ENCODE results near the gene ADAM12. TPM values are rescaled to one million over a fixed set of nuclear protein-coding genes. Genes with fewer than 3 reads are reported as not detected.

ADAM12 gene
- total RNA-seq, 1 experiment from 2014 or later, result not detected

DNA sequence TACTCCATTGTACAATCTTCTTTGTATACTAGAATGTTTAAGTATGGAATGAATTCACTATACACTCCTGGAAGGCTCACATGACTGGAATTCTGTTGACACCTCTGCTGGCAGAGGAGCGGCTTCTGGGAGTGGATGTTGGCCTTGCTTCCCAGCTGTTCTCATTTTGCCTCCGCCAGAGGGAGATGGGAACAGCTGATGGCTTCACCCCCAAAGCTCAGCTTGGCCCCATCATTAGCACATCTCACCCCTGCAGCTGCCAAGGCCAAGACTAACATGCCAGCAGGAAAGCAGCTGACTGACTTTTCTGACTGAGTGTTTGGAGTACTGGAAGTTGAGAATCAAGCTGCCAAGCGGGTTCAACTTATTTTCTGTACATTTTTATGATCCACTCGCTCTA lies 15.1 kb downstream of the ADAM12 start:
- BruUV-seq (replicated peaks), result no TSS peak
- DNase-seq (ENCODE audit: low read depth, low spot score), result no peak
- peaks cover 43% of the 10 kb centered on the region for H3K27me3 ChIP-seq (ENCODE audit: insufficient read depth, low read length)
- POLR2A ChIA-PET, result no interaction called here
- H3K4me2 ChIP-seq (ENCODE audit: low read length), result no peak overlapping the region
- H3K9me3 ChIP-seq (ENCODE audit: control insufficient read depth in 1 of 2, insufficient read depth in 1 of 2, low read depth in 1 of 2, low read length in 2 of 2), result no peaks in the 10 kb centered on the region
- H4K20me1 ChIP-seq (ENCODE audit: insufficient read depth), result no peaks in the 10 kb centered on the region
- H3K79me2 ChIP-seq (ENCODE audit: insufficient read depth, low read length), result no peaks in the 10 kb centered on the region
- no peak overlapping the region for H3K4me3 ChIP-seq (replicated peaks in 1 of 2; ENCODE audit: low read depth in 1 of 2, low read length in 2 of 2)
- intact Hi-C loops (cut with micrococcal nuclease), result no loop called here
- H3K36me3 ChIP-seq (ENCODE audit: control insufficient read depth in 1 of 2, insufficient read depth in 2 of 2, low read length in 2 of 2), result no peaks in the 10 kb centered on the region
- CTCF ChIA-PET, result no interaction called here
- no peak overlapping the region for H2AFZ ChIP-seq (ENCODE audit: low read depth, low read length, poor library complexity, severe bottlenecking)
- H3K9me2 ChIP-seq (ENCODE audit: insufficient read depth), result no peaks in the 10 kb centered on the region
- H3K9ac ChIP-seq (ENCODE audit: low read length), result no peak overlapping the region
- RAD21 ChIA-PET (ENCODE audit: low non-redundant PET in 1 of 2, low total read pairs in 2 of 2, uncharacterized antibody in 2 of 2, unreplicated experiment in 2 of 2), result no interaction called here
- H3K27ac ChIP-seq (ENCODE audit: low read depth, low read length), result no peak overlapping the region
- no peak for TF ChIP-seq SP1 (IDR thresholded peaks at IDR 0.05; ENCODE audit: low read depth)
- no peak for TF ChIP-seq POLR2A (IDR thresholded peaks at IDR 0.05; ENCODE audit: borderline replicate concordance, extremely low read depth, insufficient read depth, insufficient read length)
- H3K4me1 ChIP-seq (ENCODE audit: control insufficient read depth in 1 of 2, insufficient read depth in 2 of 2, low read length in 2 of 2), result peaks cover 0 to 2% of the 10 kb centered on the region in 2 experiments; a peak in 1 of 4 replicates
- no peak for ATAC-seq

DNA sequence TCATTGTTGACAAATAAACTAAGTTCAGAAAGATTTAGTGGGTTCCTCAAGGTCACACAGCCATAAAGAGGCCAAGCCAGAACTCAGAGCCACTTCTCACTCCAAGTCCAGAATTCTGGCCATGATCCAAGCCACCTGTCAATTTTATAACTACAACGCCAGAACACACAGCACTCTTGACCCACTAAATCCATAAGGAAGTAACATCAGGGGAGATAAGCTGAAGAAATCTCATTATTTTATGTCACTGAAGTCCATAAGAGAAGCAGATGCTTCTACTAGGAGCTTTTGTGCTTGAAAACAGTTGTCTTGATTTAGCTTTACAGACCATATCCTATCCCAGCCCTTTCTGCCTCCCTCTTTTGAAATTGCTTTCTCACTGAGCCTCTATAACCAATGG lies 15.9 kb downstream of the ADAM12 start:
- Histone ChIP-seq H3K4me1 (ENCODE audit: control insufficient read depth in 1 of 2, insufficient read depth in 2 of 2, low read length in 2 of 2) (peaks cover 0 to 2% of the 10 kb centered on the region in 2 experiments; a peak in 1 of 4 replicates), H3K36me3 (ENCODE audit: control insufficient read depth in 1 of 2, insufficient read depth in 2 of 2, low read length in 2 of 2) (no peaks in the 10 kb centered on the region), H3K9ac (ENCODE audit: low read length) (no peak overlapping the region), H3K9me3 (ENCODE audit: control insufficient read depth in 1 of 2, insufficient read depth in 1 of 2, low read depth in 1 of 2, low read length in 2 of 2) (no peaks in the 10 kb centered on the region), H3K27ac (ENCODE audit: low read depth, low read length) (no peak overlapping the region), H3K4me3 (replicated peaks in 1 of 2; ENCODE audit: low read depth in 1 of 2, low read length in 2 of 2) (no peak overlapping the region), H3K9me2 (ENCODE audit: insufficient read depth) (no peaks in the 10 kb centered on the region), H3K4me2 (ENCODE audit: low read length) (no peak overlapping the region), H4K20me1 (ENCODE audit: insufficient read depth) (no peaks in the 10 kb centered on the region), H2AFZ (ENCODE audit: low read depth, low read length, poor library complexity, severe bottlenecking) (no peak overlapping the region), H3K79me2 (ENCODE audit: insufficient read depth, low read length) (no peaks in the 10 kb centered on the region), H3K27me3 (ENCODE audit: insufficient read depth, low read length) (peaks cover 43% of the 10 kb centered on the region)
- ATAC-seq, result no peak
- intact Hi-C loops (cut with micrococcal nuclease), result no loop called here
- no peak for DNase-seq (ENCODE audit: low read depth, low spot score)
- BruUV-seq (replicated peaks), result no TSS peak
- CTCF ChIA-PET, result no interaction called here
- no peak for TF ChIP-seq CBX3 (IDR thresholded peaks at IDR 0.05; ENCODE audit: low read depth)
- TF ChIP-seq ZNF274 (IDR thresholded peaks at IDR 0.05; ENCODE audit: low read depth, low read length), result no peak
- TF ChIP-seq SRF (IDR thresholded peaks at IDR 0.05; ENCODE audit: low read depth), result no peak
- no peak for TF ChIP-seq EZH2 (IDR thresholded peaks at IDR 0.05)
- TF ChIP-seq SP1 (IDR thresholded peaks at IDR 0.05; ENCODE audit: low read depth), result no peak
- TF ChIP-seq FOSL1 (IDR thresholded peaks at IDR 0.05; ENCODE audit: low read depth), result no peak
- no peak for TF ChIP-seq RAD21 (IDR thresholded peaks at IDR 0.05; ENCODE audit: low read depth)
- TF ChIP-seq, protein P1, sequence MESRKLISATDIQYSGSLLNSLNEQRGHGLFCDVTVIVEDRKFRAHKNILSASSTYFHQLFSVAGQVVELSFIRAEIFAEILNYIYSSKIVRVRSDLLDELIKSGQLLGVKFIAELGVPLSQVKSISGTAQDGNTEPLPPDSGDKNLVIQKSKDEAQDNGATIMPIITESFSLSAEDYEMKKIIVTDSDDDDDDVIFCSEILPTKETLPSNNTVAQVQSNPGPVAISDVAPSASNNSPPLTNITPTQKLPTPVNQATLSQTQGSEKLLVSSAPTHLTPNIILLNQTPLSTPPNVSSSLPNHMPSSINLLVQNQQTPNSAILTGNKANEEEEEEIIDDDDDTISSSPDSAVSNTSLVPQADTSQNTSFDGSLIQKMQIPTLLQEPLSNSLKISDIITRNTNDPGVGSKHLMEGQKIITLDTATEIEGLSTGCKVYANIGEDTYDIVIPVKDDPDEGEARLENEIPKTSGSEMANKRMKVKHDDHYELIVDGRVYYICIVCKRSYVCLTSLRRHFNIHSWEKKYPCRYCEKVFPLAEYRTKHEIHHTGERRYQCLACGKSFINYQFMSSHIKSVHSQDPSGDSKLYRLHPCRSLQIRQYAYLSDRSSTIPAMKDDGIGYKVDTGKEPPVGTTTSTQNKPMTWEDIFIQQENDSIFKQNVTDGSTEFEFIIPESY (IDR thresholded peaks at IDR 0.05; ENCODE audit: extremely low read depth, insufficient replicate concordance, low read length), result no peak
- no peak for TF ChIP-seq EGR1 (IDR thresholded peaks at IDR 0.05; ENCODE audit: low read depth)
- no peak for TF ChIP-seq ELF1 (IDR thresholded peaks at IDR 0.05; ENCODE audit: borderline replicate concordance, low read depth)
- RAD21 ChIA-PET (ENCODE audit: low non-redundant PET in 1 of 2, low total read pairs in 2 of 2, uncharacterized antibody in 2 of 2, unreplicated experiment in 2 of 2), result no interaction called here
- POLR2A ChIA-PET, result no interaction called here
